Vagina (tissue), 2 donors: ENCODE measurements around the gene WRAP53.

Experiments
- CTCF ChIP-seq, 3 experiments: fragments of 450-650 bp in 2 of 3; fragments of 200-600 bp in 1 of 3; sonication (generic) in 1 of 3; IDR thresholded peaks; one replicate each; pipeline ENCODE4 v1.5.1; 2017 to 2019; ENCODE audit warnings: antibody characterized with exemption in 3 of 3, mild to moderate bottlenecking in 2 of 3, moderate library complexity in 2 of 3
- POLR2A ChIP-seq, 2 donors: fragments of 450-650 bp; IDR thresholded peaks; one replicate each; pipeline ENCODE4 v1.6.1; 2017; ENCODE audit warnings: antibody characterized with exemption in 2 of 2, mild to moderate bottlenecking in 2 of 2, moderate library complexity in 2 of 2
- POLR2AphosphoS5 ChIP-seq, 2 donors: sonication (generic); formaldehyde crosslinking; IDR thresholded peaks; one replicate each; pipeline ENCODE4 v1.9.0; 2017; ENCODE audit warnings: antibody characterized with exemption in 2 of 2, mild to moderate bottlenecking in 2 of 2, low read depth in 1 of 2; ENCODE audit not compliant: insufficient read depth in 1 of 2

GRCh38 chr17:7686222-7687071 is 1.8 kb upstream of the WRAP53 start:
- TF ChIP-seq POLR2A (IDR thresholded peaks at IDR 0.05): peak in 1 of 2 donors; percentile 84
- no peak for TF ChIP-seq CTCF (IDR thresholded peaks at IDR 0.05)
- TF ChIP-seq POLR2AphosphoS5 (IDR thresholded peaks at IDR 0.05; ENCODE audit: insufficient read depth in 1 of 2, low read depth in 1 of 2): peak; percentile 77 to 83
